GM12878 (cell line): ENCODE measurements around the gene CREB5. TPM values are rescaled to one million over a fixed set of nuclear protein-coding genes. Genes with fewer than 3 reads are reported as not detected.

Source experiments
- BCL3 ChIP-seq: IDR thresholded peaks from 2 replicates; pipeline ENCODE4 v1.6.1; 2011; ENCODE audit warnings: borderline replicate concordance, low read depth, mild to moderate bottlenecking, moderate library complexity, low read length; ENCODE audit not compliant: insufficient read depth, poor library complexity, severe bottlenecking
- BHLHE40 ChIP-seq, 2 experiments: fragments of 450-650 bp in 1 of 2; IDR thresholded peaks; 2 replicates each; pipeline ENCODE4 v1.6.1; 2011 to 2017; ENCODE audit warnings: low read depth in 2 of 2, borderline replicate concordance in 1 of 2, improper control_type of control experiment in 1 of 2, low read length in 1 of 2, mild to moderate bottlenecking in 1 of 2
- CHD2 ChIP-seq: IDR thresholded peaks from 2 replicates; pipeline ENCODE4 v1.6.1; 2011; ENCODE audit warnings: low read depth, low read length, improper control_type of control experiment, borderline replicate concordance
- CREM ChIP-seq: IDR thresholded peaks from 2 replicates; pipeline ENCODE4 v1.6.1; 2014; ENCODE audit warnings: antibody characterized with exemption, low read depth
- EP300 ChIP-seq, 2 experiments: fragments of 150-350 bp in 1 of 2; IDR thresholded peaks; 2 replicates each; pipeline ENCODE4 v1.6.1; 2011 to 2012; ENCODE audit warnings: low read depth in 2 of 2, low read length in 2 of 2, borderline replicate concordance in 1 of 2, improper control_type of control experiment in 1 of 2, inconsistent platforms in 1 of 2; ENCODE audit not compliant: control insufficient read depth in 1 of 2
- FOXM1 ChIP-seq: IDR thresholded peaks from 2 replicates; pipeline ENCODE4 v1.6.1; 2012; ENCODE audit warnings: low read depth, mild to moderate bottlenecking, inconsistent platforms, low read length, moderate library complexity
- GATAD2B ChIP-seq: fragments of 450-650 bp; conservative IDR thresholded peaks from 2 replicates; pipeline ENCODE4 v1.6.1; 2017; ENCODE audit warnings: low read depth, mild to moderate bottlenecking, moderate library complexity
- HDGF ChIP-seq: fragments of 450-650 bp; IDR thresholded peaks from 2 replicates; pipeline ENCODE4 v1.6.1; 2016; ENCODE audit warnings: antibody characterized with exemption
- IKZF1 ChIP-seq: fragments of 450-650 bp; conservative IDR thresholded peaks from 2 replicates; pipeline ENCODE4 v1.6.1; 2017; ENCODE audit warnings: antibody characterized with exemption, mild to moderate bottlenecking
- IKZF2 ChIP-seq, 2 experiments: fragments of 450-650 bp; IDR thresholded peaks; 2 replicates each; pipeline ENCODE4 v1.6.1; 2017; ENCODE audit warnings: mild to moderate bottlenecking in 2 of 2, moderate library complexity in 2 of 2
- IRF3 ChIP-seq: fragments of 450-650 bp; IDR thresholded peaks from 2 replicates; pipeline ENCODE4 v1.6.1; 2014; ENCODE audit warnings: mild to moderate bottlenecking
- JUNB ChIP-seq: IDR thresholded peaks from 2 replicates; pipeline ENCODE4 v1.6.1; 2016; ENCODE audit warnings: antibody characterized with exemption, mild to moderate bottlenecking
- NFXL1 ChIP-seq: fragments of 450-650 bp; IDR thresholded peaks from 2 replicates; pipeline ENCODE4 v1.6.1; 2017; ENCODE audit warnings: antibody characterized with exemption, mild to moderate bottlenecking, borderline replicate concordance
- PRDM15 ChIP-seq: fragments of 450-650 bp; formaldehyde crosslinking; IDR thresholded peaks from 2 replicates; pipeline ENCODE4 v1.4.0; 2020; ENCODE audit warnings: mild to moderate bottlenecking, moderate library complexity
- RUNX3 ChIP-seq: IDR thresholded peaks from 2 replicates; pipeline ENCODE4 v1.6.1; 2012; ENCODE audit warnings: low read length, inconsistent platforms
- SMAD5 ChIP-seq: IDR thresholded peaks from 2 replicates; pipeline ENCODE4 v1.6.1; 2016; ENCODE audit warnings: antibody characterized with exemption, low read depth
- SMC3 ChIP-seq: IDR thresholded peaks from 2 replicates; pipeline ENCODE4 v1.6.1; 2011; ENCODE audit warnings: low read length, improper control_type of control experiment, borderline replicate concordance
- YY1 ChIP-seq: IDR thresholded peaks from 2 replicates; pipeline ENCODE4 v1.6.1; 2011; ENCODE audit warnings: low read depth, mild to moderate bottlenecking, low read length
- ZBTB40 ChIP-seq: fragments of 450-650 bp; IDR thresholded peaks from 2 replicates; pipeline ENCODE4 v1.6.1; 2016; ENCODE audit warnings: mild to moderate bottlenecking, moderate library complexity, borderline replicate concordance
- polyA plus RNA-seq, 11 experiments: library from polyadenylated mRNA; depleted of rRNA in 4 of 11; unstranded in 6 of 11; stranded (reverse) in 5 of 11; fragments of >200 nt; fragmentation: Nextera tagmentation in 4 of 11; fragmentation: Illumina TruSeq in 1 of 11; extraction: Ambion mirVana in 4 of 11; extraction: Trizol in 1 of 11; gene quantifications; 1 replicate in 1 of 11; 2 replicates in 10 of 11; pipeline versions ENCODE4 v1.2.1 to v1.2.3, GENCODE V29; 2011 to 2016; ENCODE audit warnings: inconsistent platforms in 2 of 11, missing spikeins in 2 of 11, low read depth in 1 of 11
- total RNA-seq, 4 experiments: library from RNA; depleted of rRNA in 3 of 4; stranded (reverse); fragments of >200 nt in 3 of 4; fragmentation: Illumina TruSeq in 1 of 4; extraction: Trizol in 1 of 4; gene quantifications; 2 replicates each; pipeline versions ENCODE4 v1.2.1 to v1.2.3, GENCODE V29; 2013 to 2021

The CREB5 gene
- total and polyA plus RNA-seq, 10 of the 15 experiments (the other 5 are each of a cell fraction or from before 2014, with no cell fraction given), result 12.9 to 74.1 (median 53.0) TPM

GRCh38 chr7:28479507-28479947, 67.2 kb downstream of the CREB5 start (continued):
- TF ChIP-seq ZBTB40 (no peak), FOXM1 (peak; percentile 96), SMAD5 (no peak; the same call in 1 of the 2 replicates), RUNX3 (peak; percentile 90), JUNB (peak; percentile 75), EP300 (IDR thresholded peaks at IDR 0.05; ENCODE audit: borderline replicate concordance in 1 of 2, control insufficient read depth in 1 of 2, low read depth in 2 of 2, low read length in 2 of 2) (peak in 1 of 2 experiments; percentile 38; a peak in 2 of 4 replicates), BCL3 (peak; percentile 100), IRF3 (no peak), YY1 (no peak), CREM (peak; percentile 84), PRDM15 (CRISPR knock-in tag) (no peak), IKZF2 (IDR thresholded peaks at IDR 0.05) (peak in 1 of 2 experiments; percentile 86; a peak in 3 of 4 replicates), CHD2 (0 out of 2 replicates have a peak, but pooled peaks have one; percentile 21), GATAD2B (peak; percentile 99), NFXL1 (no peak), HDGF (no peak), BHLHE40 (IDR thresholded peaks at IDR 0.05; ENCODE audit: borderline replicate concordance in 1 of 2, low read depth in 2 of 2, low read length in 1 of 2) (peak; percentile 43 to 47; a peak in 2 of 4 replicates), SMC3 (peak; percentile 31; the same call in 1 of the 2 replicates), IKZF1 (peak; percentile 78; the same call in 1 of the 2 replicates)
